GM23248 (cell line): Measurements from ENCODE around the gene GAGE10.

ENCODE experiments used
- EZH2 ChIP-seq: fragments of 200-600 bp; sonication (generic); IDR thresholded peaks from 2 replicates; pipeline ENCODE4 v1.6.1; 2018; ENCODE audit warnings: antibody characterized with exemption, mild to moderate bottlenecking; ENCODE audit not compliant: insufficient read depth, poor library complexity, severe bottlenecking
- EZH2phosphoT487 ChIP-seq: fragments of 200-600 bp; sonication (generic); IDR thresholded peaks from 2 replicates; pipeline ENCODE4 v1.6.1; 2018; ENCODE audit warnings: antibody characterized with exemption, moderate library complexity, mild to moderate bottlenecking, low read depth; ENCODE audit not compliant: insufficient read depth

DNA sequence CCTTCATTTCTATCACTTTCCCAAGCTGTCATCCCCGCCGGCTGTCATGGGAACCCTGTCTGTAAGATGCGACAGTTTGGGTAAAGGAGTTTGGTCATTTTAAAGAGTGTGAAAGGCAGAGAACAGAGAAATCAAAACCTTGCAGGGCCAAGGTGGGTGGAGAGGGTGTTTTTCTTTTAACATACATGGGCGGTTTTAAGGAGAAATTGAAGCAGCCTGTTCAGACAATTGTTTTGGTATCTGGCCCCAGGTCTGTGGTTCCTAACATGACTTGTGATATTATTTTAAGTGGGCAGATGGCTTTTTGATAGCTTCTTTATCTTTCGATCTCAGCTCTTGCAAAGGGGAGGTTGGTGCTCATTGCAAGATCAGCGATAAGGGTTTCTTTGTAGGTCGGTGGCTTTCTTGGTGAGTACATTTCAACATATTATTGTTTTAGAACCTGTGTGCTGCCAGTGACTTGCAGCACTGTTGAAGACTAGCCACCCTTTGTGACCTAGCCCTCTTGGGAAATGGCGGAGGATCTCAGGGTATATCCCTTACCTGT lies 30.2 kb upstream of the GAGE10 start:
- TF ChIP-seq EZH2 (no peak), EZH2phosphoT487 (no peak)
